Amniotic epithelial cell (primary cell): ENCODE results near the gene SLC44A1.
A peak's percentile ranks its signal among the peaks of the same experiment; 100 is the strongest.

ENCODE experiments used
- DNase-seq: peaks from one replicate; pipeline ENCODE4 v3.0.0-alpha.2; 2010; ENCODE audit warnings: low read depth

The SLC44A1 gene

GRCh38 chr9:105302728-105303127, 58.3 kb downstream of the SLC44A1 start:
- no peak for DNase-seq

DNA sequence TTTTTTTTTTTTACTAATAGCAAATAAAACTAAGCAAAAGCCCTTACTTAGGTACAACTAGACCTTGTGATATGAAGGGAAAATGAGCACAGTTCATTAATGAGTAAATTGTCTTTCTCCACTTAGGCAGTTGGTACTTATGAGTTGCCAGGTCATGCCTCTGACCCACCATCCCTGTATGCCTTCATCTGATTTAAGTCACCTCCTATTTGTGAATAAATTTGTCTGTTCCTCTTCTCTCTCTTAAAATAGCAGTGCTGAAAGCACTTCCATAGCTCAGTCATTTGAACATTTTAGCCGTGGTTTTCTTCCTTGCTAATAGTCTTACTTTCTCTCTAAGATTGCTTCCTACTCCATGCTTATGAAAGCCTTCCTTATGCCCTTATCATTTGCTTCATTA, 61.4 kb downstream of the SLC44A1 start:
- no peak for DNase-seq

DNA sequence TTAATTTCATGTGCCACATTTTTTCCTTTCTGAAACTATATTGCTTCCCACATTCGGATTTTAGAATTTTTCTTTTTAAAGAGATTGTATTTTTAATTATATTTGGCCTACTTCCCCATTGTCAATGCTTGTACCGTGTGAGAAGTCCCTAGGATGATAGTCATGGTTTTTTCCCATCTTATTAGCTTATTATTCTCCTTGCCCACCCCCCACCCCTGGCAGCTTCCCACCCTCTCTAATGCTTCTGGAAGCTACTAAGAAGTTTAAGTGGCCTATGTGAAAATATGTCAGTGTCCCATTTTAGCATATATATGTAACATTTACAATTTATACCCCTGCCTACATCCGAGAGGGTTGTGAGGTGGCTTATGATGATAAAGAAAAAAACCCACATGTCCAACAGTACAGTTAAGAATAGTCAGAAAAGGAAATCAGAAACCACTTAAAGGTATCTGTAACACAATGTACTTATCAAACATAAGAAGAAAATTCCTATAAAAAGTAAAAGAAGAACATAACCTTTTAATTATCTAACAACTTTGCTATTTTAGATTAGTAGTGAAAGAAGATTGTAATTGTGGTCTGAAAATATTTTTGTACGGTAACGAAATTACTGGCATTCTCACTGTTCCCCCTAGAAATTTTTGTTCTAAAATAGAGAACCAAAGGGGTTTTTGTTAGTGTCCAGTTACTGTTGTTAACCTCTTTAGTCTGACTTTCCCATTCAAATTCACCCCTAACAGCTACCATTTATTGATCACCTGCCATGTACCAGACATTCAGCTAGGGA, 62.1 kb downstream of the SLC44A1 start:
- DNase-seq: no peak

- DNase-seq: peak; percentile 27
Observed at GRCh38 chr9:105307591-105308130, 63.2 kb downstream of the SLC44A1 start.

DNA sequence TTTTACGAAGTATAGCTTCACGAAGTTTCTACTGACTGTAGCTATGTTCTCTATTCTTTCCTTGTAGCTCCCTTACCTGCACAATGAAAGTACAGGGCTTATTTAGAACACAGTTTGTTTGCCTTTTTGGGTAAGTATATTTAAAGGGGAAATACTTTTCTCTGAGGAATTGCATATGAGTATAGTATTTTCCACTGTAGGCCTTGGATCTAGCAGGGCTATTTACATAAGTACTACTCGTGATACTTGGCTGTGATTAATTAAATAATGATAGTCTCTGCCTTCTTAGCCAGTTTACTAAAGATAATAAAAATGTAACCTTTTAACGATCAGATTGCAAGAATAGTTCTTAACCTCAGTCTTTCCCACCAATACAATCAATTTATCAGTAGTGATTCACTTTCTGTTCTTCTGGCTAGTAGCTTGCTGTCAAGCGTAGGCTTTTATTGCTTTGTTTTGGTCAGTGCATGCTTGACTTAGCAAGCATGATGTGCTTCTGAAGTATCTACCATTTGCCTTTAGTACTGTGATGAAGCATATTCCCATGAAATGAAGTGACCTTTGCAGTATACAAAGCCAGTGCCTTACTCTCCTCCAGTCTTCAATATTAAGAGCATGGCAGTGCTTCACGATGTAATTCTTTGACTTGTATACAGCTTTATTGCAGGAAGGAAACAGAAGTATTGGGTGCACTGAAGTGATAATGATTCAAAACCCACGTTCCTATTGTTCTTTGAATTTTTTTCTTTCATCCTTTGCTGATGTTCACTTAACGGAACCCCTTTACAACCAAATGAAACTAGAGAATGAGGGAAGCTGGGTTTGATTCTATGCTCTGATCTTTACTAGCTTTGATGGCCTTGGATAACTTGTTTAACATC, 64.2 kb downstream of the SLC44A1 start:
- no peak for DNase-seq

GRCh38 chr9:105309531-105309931, 65.1 kb downstream of the SLC44A1 start:
- DNase-seq: no peak

DNA sequence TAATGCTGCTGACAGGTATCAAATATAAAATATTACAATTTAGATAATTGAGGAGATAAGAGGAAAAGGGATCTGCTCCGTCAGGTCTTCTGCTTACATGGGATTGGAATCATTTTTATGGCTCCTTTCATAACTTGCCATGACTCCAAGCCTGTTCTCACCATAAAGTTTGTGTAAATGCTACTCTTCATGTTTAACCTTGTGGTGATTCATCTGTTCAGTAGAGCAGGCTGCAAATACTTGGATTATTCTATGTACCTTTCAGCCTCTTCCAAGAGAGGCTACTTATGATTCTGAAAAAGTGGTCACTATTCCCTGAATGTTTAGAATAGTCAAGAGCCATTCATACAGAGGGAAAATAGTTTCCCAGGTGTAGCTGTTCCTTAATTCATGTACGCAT, 66.9 kb downstream of the SLC44A1 start:
- peak; percentile 19 for DNase-seq

- no peak for DNase-seq
Observed at GRCh38 chr9:105313238-105313637, 68.8 kb downstream of the SLC44A1 start.

- DNase-seq: no peak
Observed at GRCh38 chr9:105316703-105317102, 72.3 kb downstream of the SLC44A1 start.

DNA sequence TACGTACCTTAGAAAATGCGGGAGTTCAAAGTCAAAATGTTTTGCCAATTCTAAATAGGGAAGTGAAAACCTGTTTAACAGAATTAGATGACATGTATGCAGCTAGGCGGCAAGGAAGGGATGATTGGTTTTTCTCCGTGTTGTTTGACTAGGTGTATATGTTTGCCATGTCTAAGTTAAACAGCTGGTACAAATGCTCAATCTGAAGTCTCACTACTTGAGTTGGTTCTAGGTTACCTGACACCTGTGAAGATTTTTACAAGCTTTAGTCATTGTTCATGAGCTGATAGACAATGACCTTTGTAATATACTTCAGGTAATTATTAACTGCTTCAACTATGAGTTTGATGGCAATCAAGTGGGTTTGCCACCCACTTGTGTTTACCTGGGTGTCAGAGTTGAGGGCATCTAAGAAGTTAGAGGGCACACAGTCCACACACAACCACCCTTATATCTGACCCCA, 74.3 kb downstream of the SLC44A1 start:
- no peak for DNase-seq

DNA sequence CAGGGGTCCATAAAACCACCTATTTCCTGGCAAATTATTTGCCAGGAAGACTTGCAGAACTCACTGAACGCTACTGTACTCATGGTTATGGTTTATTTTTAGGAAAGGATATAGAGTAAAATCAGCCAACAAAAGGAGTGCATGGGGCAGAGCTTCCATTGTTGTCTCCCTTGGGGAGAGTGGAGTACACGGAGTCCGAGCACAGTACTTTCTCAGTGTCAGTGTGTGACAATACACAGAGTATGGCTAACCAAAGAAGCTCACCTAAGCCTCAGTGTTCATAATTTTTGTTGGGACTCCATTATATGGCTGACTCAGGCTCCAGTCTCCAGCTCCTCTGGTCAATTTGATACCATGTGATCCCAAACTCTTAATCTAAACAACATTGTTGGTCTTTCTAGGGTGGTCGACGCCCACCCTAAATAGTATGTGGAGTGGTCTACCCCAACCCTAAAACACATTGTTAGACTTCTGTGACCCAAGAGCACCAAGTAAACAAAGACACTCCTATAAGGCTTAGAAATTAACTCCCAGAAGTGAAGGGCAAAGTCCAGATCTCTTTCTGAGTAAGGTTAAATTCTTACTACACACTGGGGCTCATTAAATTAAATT, 74.9 kb downstream of the SLC44A1 start:
- DNase-seq: no peak

DNA sequence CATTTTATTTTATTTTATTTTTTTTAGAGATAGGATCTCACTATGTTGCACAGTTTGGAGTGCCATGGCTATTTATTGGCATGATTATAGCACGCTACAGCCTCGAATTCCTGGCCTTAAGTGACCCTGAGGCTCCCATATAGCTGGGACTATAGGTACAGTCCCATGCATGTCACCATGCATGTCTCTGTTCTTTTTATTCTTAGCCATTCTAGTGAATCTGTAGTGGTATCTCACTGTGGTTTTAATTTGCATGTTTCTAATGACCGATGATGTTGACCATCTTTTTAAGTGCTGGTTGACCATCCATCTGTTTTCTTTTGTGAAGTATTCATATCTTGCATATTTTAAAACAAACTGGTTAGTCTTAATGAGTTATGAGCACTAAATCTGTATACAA, 76.1 kb downstream of the SLC44A1 start:
- DNase-seq: no peak

DNA sequence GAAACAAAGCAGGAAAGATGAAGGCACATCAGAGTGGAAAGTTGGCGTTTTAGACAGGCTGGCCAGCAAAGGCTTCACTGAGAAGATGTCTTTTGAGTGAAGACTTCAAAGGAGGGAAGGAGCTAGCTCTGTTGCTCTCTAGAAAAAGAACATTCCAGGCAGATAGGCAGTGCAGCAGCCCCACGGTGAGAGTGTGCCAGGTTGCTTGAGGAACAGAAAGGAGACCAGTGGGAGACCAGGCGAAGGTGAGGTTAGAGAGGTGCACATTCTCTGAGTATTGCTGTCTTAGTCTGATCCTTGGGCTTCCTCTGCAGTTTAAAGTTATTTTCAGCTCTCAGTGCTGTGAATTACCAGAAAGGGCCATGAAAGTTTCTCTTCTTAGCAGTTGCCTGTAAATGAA, 83.8 kb downstream of the SLC44A1 start:
- no peak for DNase-seq

DNA sequence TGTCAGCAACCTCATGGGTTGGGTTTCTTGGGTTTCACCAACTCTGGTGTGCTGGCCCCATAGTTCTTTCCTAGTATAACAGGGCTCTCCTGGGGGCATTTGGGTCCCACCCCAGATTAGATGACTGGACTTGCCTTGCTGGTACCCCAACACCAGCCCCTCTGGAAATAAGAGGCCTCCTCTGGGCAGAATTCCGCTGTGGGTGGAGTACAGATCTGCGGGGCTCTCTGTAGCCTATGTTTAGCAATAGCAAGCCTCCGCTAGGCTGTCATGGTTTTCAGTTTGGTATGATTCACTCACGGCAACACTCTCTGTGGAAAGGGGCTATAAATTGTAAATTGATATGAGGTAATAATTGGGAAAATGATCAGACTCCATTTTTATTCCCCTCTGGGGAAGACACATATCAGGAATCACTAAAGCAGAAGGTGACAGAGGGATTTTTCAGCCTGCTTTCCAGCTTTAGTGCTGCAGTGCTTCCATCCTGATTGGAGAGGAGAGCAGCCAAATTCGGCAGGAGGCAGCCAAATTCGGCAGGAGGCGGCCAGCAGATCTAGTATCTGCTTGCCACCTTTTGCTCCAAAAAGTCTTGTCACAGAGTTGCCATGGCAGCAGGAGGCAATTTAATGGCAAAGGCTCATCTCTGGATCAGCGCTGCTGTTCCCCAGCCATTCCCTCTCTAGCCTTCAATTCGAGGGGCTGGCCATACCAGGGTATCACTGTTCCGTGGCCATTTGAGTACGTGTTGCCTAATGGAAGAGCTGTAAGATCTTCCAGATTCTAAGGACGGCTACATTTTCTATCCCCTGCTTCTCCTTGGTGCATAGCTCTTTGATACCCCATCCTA, 84.6 kb downstream of the SLC44A1 start:
- DNase-seq: peak; percentile 38

DNA sequence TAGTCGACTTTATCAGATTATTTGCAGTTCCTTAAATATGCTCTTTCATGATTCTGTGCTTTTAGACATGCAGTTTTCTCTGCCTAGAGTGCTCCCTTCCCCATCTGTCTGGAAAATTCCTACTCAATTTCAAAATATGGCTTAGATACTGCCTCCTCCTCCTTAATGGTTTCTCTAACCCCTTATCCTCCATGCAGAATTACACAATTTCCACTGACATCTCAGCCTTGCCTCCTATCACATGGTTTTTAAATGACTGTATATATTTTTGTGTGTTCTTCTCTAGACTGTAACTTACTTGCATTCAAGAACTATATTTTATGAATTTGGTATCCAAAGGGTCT, 85.2 kb downstream of the SLC44A1 start:
- DNase-seq: peak; percentile 85

DNA sequence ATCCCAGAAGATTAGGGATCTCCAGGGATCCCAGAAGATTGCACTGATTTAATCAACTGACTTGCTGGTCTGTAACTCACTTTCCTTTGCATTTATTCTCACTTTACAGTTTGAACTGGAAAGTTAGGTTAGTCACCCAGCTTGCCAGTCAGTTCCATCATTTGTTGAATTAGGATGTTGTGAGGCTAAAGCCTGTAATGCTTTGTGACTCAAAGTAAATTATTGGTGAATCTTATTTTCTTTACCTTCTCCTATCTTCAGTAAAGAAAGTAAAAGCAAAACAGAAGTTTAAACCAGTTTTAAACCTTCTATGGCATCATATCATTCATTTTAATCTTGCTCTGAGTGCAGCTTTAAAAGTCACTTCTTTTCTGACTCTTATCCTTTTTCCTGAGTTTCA, 85.8 kb downstream of the SLC44A1 start:
- peak; percentile 35 for DNase-seq

DNA sequence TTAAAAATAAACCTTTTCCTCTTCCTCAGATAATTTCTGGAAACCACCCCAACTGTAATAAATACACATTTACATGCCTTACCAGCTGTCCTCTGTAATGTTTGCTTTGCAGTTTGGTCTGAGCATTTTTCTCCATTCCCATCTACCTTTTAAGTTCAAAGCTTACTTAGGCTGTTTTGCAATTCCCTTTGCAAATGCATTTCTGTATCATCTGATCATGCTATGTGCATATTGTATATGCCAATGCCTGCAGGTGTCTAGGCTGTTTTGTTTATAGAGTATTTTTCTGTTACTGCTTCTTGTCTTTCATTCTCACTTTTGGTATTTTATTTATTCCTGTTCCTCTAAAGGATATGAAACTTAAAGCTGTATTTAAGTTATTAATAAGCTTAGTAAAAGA, 86.3 kb downstream of the SLC44A1 start:
- no peak for DNase-seq

DNA sequence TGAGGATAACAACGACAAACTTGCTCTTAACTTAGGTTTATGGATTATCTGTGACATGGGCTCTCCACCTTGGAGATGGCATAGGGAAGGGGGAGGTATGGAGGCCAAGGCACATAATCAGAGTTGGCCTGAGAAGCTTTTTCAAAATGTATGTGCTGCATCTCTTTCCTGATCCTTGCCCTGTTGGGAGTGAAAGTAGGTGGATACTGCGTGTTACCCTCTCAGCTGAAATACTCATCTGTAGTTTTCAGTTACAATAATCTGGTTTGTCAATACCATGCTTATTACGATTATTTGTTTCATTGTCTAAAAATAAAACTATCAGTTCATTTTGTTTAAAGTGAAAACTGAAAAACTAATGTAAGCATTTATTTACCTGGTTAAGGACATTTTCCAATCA, 86.7 kb downstream of the SLC44A1 start:
- no peak for DNase-seq

DNA sequence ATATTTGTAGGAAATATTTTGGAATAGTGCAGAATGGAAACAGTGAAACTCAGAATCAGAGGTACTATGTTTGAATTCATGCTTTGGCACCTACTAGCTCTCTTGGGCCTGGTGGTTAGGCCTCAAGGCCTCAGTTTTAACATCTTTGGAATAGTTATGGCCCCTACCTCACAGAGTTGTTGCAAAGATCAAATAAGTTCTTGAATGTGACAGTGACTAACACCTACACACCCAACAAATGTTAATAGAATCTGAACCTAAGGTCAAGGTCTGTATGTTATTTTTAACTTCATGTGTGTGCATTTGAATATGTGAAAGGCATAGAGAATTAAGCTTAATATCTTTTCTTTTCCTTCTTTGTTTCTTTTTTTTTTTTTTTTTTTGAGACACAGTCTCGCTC, 87.3 kb downstream of the SLC44A1 start:
- DNase-seq: no peak

- DNase-seq: peak; percentile 58
Observed at GRCh38 chr9:105332471-105332870, 88.0 kb downstream of the SLC44A1 start.

DNA sequence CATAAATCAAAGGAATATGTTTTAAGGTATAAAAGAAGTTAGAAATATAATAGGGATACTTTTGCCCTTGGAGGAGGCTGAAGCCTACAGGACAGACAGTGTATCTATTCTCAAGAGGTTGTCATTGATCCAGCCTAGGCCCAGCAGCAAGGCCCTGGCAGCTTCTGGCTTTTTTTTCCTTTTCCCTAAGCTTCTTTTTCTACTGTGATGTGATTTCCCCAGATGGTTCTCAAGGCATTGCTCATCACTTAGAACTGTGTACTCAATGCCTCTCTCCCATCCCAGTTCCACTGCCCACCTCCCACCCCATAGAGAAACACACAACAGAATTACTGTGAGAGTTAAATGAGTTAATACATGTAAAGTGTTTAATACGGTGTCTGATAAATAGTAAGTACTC, 88.6 kb downstream of the SLC44A1 start:
- DNase-seq: peak; percentile 65

- DNase-seq: peak; percentile 31
Observed at GRCh38 chr9:105333811-105334210, 89.4 kb downstream of the SLC44A1 start.
